Transverse colon (tissue), 4 donors: ENCODE results near the gene PTPRN2. TPM values are rescaled to one million over a fixed set of nuclear protein-coding genes. Genes with fewer than 3 reads are reported as not detected.
"Not testable (repeated sequence)": the region's sequence is repeated elsewhere in the genome, so short reads cannot be mapped to it uniquely, and the experiment has no call there.

Source experiments
- DNase-seq: peaks from one replicate; pipeline ENCODE4 v3.0.0-alpha.2; 2019
- H3K27ac ChIP-seq, 4 donors: fragments of 200-600 bp; sonication (generic); 2 replicates each; pipeline ENCODE4 v1.5.1; 2016 to 2018; ENCODE audit warnings: inconsistent platforms in 4 of 4
- H3K27me3 ChIP-seq: fragments of 200-600 bp; sonication (generic); 2 replicates; pipeline ENCODE4 v1.5.1; 2017; ENCODE audit warnings: inconsistent platforms
- H3K36me3 ChIP-seq, 4 donors: fragments of 200-600 bp; sonication (generic); 2 replicates each; pipeline ENCODE4 v1.5.1; 2017 to 2019; ENCODE audit warnings: inconsistent platforms in 4 of 4
- H3K4me1 ChIP-seq, 4 donors: fragments of 200-600 bp; sonication (generic); 2 replicates each; pipeline ENCODE4 v1.5.1; 2017 to 2020; ENCODE audit warnings: inconsistent platforms in 4 of 4
- H3K4me3 ChIP-seq, 4 donors: fragments of 200-600 bp; sonication (generic); 1 replicate in 1 of 4; 2 replicates in 3 of 4; pipeline versions ENCODE4 v1.5.1 to v1.6.1; 2017 to 2019; ENCODE audit warnings: inconsistent platforms in 4 of 4
- H3K9me3 ChIP-seq, 2 donors: fragments of 200-600 bp; sonication (generic); 2 replicates each; pipeline ENCODE4 v1.5.1; 2017 to 2019; ENCODE audit warnings: inconsistent platforms in 2 of 2
- EP300 ChIP-seq: sonication (generic); formaldehyde crosslinking; IDR thresholded peaks from one replicate; pipeline ENCODE4 v1.6.1; 2017; ENCODE audit warnings: antibody characterized with exemption, low read depth
- POLR2A ChIP-seq: fragments of 450-650 bp; IDR thresholded peaks from one replicate; pipeline ENCODE4 v1.6.1; 2016; ENCODE audit warnings: antibody characterized with exemption, mild to moderate bottlenecking, moderate library complexity
- POLR2AphosphoS5 ChIP-seq, 3 donors: sonication (generic); formaldehyde crosslinking; IDR thresholded peaks; one replicate each; pipeline ENCODE4 v1.6.1; 2016; ENCODE audit warnings: antibody characterized with exemption in 3 of 3
- WGBS, 2 donors: methylation state at CpG; one replicate each; pipeline ENCODE4 v1.1.5; 2018; ENCODE audit warnings: low coverage in 1 of 2; 5-methylcytosine and 5-hydroxymethylcytosine counted together
- in situ Hi-C, 4 donors: fragments of 200-750 bp; cut with MboI; loops; one replicate each; pipeline versions ENCODE4 v1.15.0 to v1.15.1; 2017; ENCODE audit warnings: low sequenced_read_pairs in 3 of 4, low pct_ligation_motif_present in 1 of 4, low pct_unique_long_range_greater_than_20kb in 1 of 4
- intact Hi-C: fragments of 100-400 bp; cut with DNase I; formaldehyde crosslinking; loops from one replicate; pipeline ENCODE4 v1.15.1; 2023; ENCODE audit warnings: low total_unique reads
- total RNA-seq, 4 donors: library from RNA; depleted of rRNA; stranded (reverse); fragments of >200 nt; gene quantifications; one replicate each; pipeline ENCODE4 v1.1.0, GENCODE V29; 2016
- TF ChIP-seq, protein P1 (sequence below), 5 experiments: fragments of 200-600 bp in 3 of 5; fragments of 450-650 bp in 2 of 5; sonication (generic) in 3 of 5; IDR thresholded peaks; 1 replicate in 2 of 5; 2 replicates in 3 of 5; pipeline ENCODE4 v1.5.1; 2016 to 2017; ENCODE audit warnings: antibody characterized with exemption in 5 of 5, inconsistent platforms in 3 of 5, mild to moderate bottlenecking in 2 of 5, moderate library complexity in 1 of 5

Gene PTPRN2
- total RNA-seq, 4 donors from 2014 or later: 15.4 to 31.1 (median 21.8) TPM

DNA sequence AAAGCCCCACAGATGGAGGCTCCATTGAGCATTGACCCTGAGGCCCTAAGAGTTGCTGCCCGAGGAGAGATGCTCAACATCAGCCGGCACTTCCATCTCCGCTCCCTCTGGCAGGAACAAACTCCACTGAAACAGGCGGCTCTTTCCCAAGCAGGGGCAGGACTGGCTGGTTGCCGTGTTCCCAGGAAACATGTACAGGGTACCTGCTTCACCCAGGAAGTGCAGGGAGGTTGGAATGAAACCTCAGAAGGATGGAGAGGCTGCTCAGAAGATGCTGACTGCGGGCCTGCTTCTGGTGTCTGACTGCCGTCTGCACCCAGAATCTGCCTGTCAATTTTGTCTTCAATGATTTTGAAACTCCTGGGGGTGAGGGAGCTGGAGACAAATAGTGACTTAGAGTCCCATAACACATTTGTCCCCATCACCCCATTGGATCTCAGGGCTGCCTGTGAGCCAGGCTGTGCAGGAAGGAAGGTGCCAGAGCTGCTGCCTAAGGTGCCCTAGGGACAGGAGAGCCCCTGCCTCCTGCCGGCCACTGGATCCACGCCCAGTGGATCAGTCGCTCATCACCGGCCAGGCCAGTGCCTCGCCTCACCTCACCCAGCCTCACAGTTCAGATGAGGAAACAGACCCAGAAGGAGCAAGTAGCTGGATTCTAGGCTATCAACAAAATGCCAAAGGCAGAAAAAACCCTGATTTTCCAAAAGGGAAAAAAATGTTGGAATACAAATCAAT is 237.3 kb downstream of the PTPRN2 start:
- intact Hi-C loops (no loop called here), in situ Hi-C loops (no loop called here)
- WGBS, 2 donors: 64 to 79% methylated on average over 3 to 11 of the region's 12 CpGs
- Histone ChIP-seq H3K9me3 (no peaks in the 10 kb centered on the region), H3K4me3 (no peak overlapping the region), H3K36me3 (no peaks in the 10 kb centered on the region), H3K27ac (no peak overlapping the region), H3K4me1 (no peaks in the 10 kb centered on the region), H3K27me3 (no peaks in the 10 kb centered on the region)
- DNase-seq: no peak
- TF ChIP-seq EP300 (no peak), POLR2AphosphoS5 (IDR thresholded peaks at IDR 0.05) (no peak), POLR2A (no peak)
- TF ChIP-seq, protein P1, sequence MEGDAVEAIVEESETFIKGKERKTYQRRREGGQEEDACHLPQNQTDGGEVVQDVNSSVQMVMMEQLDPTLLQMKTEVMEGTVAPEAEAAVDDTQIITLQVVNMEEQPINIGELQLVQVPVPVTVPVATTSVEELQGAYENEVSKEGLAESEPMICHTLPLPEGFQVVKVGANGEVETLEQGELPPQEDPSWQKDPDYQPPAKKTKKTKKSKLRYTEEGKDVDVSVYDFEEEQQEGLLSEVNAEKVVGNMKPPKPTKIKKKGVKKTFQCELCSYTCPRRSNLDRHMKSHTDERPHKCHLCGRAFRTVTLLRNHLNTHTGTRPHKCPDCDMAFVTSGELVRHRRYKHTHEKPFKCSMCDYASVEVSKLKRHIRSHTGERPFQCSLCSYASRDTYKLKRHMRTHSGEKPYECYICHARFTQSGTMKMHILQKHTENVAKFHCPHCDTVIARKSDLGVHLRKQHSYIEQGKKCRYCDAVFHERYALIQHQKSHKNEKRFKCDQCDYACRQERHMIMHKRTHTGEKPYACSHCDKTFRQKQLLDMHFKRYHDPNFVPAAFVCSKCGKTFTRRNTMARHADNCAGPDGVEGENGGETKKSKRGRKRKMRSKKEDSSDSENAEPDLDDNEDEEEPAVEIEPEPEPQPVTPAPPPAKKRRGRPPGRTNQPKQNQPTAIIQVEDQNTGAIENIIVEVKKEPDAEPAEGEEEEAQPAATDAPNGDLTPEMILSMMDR (IDR thresholded peaks at IDR 0.05): no peak

DNA sequence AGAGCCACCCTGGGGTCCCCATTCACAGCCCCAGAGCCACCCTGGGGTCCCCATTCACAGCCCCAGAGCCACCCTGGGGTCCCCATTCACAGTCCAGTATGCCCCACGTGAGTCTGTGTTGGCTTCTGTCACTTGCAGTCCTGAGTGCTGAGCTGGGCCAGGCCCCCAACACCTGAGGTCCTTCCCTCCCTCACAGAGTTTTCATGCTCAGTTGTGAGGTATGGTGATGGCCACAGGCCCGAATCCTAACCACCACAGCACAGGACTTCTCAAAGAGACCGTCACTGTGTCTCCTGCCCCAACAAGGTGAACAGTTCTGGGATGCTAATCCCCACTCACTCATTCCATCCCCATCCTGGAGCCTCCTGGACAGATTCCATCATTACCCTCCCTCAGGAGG is 239.2 kb downstream of the PTPRN2 start:
- Histone ChIP-seq H3K36me3 (no peaks in the 10 kb centered on the region), H3K4me3 (no peak overlapping the region), H3K27me3 (no peaks in the 10 kb centered on the region), H3K27ac (no peak overlapping the region), H3K4me1 (no peaks in the 10 kb centered on the region), H3K9me3 (no peaks in the 10 kb centered on the region)
- no peak for DNase-seq
- intact Hi-C loops (no loop called here), in situ Hi-C loops (no loop called here)
- WGBS, 2 donors: 82% methylated on average over 3 of the region's 3 CpGs; no CpG with 5 or more reads in 1 of the 2 donors
- TF ChIP-seq, protein P1 (IDR thresholded peaks at IDR 0.05): no peak
- TF ChIP-seq EP300 (no peak), POLR2AphosphoS5 (IDR thresholded peaks at IDR 0.05) (no peak), POLR2A (no peak)

DNA sequence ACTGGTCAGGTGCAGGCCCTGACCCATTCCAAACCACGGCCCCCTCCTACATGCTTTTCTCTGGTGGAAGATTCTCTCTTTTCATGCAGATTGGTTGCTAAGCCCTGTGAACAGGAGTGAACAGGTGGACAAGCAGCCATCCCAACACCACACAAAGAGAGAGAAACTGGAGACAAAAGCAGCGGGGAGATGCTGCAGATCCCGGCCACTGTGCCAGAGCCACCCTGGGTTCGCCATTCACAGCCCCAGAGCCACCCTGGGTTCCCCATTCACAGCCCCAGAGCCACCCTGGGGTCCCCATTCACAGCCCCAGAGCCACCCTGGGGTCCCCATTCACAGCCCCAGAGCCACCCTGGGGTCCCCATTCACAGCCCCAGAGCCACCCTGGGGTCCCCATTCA is 239.6 kb downstream of the PTPRN2 start:
- WGBS, 2 donors: 100% methylated on average over 1 of the region's 4 CpGs; no CpG with 5 or more reads in 1 of the 2 donors
- in situ Hi-C loops: not testable (repeated sequence)

DNA sequence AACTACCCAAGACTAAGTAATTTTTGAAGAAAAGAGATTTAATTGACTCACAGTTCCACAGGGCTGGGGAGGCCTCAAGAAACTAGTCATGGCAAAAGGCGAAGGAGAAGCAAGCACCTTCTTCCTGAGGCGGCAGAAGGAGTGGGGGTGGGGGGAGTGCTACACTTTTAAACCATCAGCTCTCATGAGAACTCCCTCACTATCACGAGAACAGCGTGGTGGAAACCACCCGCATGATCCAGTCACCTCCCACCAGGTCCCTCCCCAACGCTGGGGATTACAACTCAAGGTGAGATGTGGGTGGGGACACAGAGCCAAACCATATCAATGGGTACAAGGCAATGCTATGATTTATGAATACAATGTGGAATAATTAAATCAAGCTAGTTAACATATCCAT is 241.9 kb downstream of the PTPRN2 start:
- in situ Hi-C loops: no loop called here

More for the DNA sequence above, 239.6 kb downstream of the PTPRN2 start:
- H3K27me3 ChIP-seq, H3K36me3 ChIP-seq, H3K4me1 ChIP-seq, H3K9me3 ChIP-seq, DNase-seq, H3K27ac ChIP-seq, H3K4me3 ChIP-seq, intact Hi-C loops: not testable (repeated sequence)

More for the DNA sequence above, 241.9 kb downstream of the PTPRN2 start:
- Histone ChIP-seq H3K9me3 (no peaks in the 10 kb centered on the region), H3K4me1 (no peaks in the 10 kb centered on the region), H3K27me3 (no peaks in the 10 kb centered on the region), H3K36me3 (no peaks in the 10 kb centered on the region), H3K4me3 (no peak overlapping the region), H3K27ac (no peak overlapping the region)
- TF ChIP-seq, protein P1 (IDR thresholded peaks at IDR 0.05): no peak
- no peak for TF ChIP-seq POLR2A
- no peak for TF ChIP-seq POLR2AphosphoS5 (IDR thresholded peaks at IDR 0.05)
- no peak for TF ChIP-seq EP300
- DNase-seq: no peak
- 0 to 70% methylated on average over 1 to 6 of the region's 6 CpGs for WGBS, 2 donors
- intact Hi-C loops: no loop called here
